ENCODE results near the gene RBMS3.
"Not testable (repeated sequence)": the region's sequence is repeated elsewhere in the genome, so short reads cannot be mapped to it uniquely, and the experiment has no call there.

RBMS3 gene

DNA sequence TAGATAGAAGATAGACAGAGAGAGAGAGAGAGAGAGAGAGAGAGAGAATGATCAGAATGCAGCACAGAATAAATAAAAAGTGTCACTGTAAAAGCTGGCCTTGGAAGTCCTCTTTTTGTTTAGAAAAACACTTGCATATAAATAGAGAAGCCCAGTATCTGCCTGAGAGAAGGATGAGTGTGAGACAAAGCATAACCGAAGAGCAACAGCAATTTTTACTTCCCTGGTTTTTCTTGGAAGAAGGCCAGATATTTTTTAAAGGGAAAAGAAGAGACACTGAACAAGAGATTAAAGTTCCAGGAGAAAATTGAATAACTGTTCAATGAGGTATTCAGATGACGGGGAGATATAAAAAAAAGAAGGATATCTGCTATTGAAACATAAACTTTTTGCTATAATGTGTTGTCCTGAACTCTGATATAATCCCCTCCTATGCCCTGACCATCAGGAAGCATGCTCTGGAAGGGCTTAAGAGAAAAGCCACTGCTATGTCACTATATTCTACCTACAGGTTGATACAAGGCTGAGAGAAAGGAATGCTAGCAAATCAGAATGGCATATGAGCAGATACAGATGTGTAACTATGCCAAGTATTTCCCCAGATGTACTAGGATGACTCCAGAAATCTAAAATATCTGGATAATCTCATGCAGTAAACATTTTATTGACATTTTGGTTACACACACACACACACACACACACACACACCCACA, 358.9 kb downstream of the RBMS3 start:
- no peak for FAIRE-seq

DNA sequence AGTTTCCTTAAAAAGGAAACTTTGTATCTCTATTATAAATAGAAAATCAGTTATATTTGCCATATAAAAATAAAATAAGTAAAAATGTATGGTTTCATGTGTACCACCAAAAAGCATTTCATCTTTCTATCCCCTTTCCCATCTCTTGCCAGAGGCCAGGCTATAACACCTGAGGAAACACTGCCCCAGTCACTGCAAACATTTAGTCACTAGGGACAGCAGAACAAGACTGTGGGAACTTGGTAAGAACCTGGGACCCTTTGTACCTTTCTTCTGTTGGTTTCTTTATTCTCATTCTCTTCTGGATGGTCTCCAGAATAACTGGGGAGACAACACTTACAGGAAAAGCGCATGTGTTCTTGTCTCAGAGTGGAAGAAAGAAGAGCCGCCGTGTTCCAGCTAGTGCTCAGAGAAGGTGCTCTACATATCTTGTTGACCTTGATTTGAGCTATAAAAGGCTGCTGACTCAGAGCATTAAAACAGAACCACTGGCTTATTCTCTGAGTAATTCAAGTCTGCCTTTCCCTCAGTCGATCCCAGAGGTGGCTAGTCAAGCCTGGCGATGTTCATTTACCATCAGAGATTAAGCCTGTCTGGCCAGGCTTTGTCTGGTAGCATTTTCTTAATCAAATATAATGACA, 361.6 kb downstream of the RBMS3 start:
- FAIRE-seq = no peak

DNA sequence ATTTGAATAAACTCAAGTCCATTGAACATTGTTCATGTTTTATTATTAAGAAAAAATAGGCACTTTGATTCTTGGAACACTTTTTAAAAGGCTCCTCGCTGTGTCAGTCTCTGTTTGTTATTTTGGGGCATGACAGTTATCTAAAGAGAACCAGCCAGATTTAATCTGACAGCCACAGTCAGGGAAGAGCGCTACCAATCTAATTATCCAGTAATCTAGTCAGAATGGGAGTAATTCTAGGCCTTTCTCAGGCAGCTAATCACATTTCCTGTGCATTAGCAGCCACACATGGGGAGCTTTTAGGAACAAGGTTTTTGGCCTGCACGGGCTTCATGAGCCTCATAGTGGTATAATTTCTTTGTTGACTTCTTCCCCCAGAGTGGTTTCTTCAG, 362.2 kb downstream of the RBMS3 start:
- no peak for FAIRE-seq

DNA sequence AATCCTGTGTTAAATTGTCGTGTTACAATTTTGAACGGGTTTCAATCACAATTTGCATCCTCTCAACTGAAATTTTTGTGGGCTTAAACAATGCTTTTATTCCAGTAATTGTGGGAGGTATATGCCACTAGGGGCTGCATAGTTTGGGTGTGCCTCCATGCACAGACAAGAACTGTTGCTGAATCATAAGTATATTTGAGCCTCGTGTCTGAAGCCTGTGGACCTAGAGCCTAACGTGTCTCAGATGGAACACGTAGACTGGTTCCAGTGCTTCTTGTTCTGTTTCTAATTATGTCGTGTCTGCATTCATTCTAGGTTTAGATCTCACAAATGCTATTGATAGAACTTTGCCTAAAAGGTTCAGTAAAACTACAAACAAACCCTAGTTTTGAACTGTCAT, 363.4 kb downstream of the RBMS3 start:
- no peak for FAIRE-seq

DNA sequence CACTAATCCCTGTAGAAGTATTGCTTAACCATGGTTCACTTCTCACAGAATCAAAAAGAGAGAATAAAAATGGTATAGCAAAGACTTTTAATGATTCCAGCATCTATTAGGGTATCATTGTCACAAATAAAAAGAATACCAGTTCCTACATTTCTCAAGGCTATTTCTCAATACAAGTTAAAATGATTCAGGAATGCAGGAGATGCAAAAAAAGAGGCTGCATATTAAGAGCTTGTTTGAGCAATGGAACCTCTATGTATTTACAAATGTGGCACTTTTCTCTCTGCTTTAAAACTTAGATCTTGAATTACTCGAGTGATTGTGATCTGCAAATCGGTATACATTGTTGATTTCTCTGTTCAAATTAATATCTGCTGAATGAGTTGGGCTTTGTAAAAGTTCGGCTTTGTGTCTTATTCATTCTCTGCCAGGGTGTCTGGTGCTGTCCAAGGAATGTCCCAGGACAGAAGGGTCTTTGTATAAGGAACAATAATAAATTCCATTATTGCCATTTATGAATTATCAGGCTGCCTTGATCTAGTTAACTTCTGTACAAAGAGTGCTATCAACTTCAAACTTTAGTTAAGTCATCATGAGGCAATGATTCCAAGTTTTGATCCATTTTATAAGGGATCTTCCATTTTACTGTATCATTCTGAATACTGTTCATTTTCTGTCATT, 364.2 kb downstream of the RBMS3 start:
- FAIRE-seq = no peak

DNA sequence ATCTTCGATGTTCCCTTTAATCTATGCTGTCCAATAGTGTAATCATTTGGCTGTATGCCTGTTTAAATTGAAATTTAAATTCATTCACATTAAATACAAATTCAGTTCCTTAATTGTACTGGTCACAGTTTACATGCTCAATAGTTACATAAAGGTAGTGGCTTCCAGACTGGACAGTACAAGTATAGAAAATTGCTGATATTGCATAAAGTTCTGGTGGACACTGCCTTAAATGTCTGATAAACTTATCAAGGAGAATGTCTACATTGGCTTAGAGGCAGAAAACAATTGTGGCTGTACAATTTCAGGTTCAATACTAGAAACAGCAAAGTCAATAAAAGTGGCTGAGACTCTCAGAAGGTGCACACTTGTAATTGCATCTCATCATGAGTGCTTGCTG, 365.2 kb downstream of the RBMS3 start:
- no peak for FAIRE-seq

DNA sequence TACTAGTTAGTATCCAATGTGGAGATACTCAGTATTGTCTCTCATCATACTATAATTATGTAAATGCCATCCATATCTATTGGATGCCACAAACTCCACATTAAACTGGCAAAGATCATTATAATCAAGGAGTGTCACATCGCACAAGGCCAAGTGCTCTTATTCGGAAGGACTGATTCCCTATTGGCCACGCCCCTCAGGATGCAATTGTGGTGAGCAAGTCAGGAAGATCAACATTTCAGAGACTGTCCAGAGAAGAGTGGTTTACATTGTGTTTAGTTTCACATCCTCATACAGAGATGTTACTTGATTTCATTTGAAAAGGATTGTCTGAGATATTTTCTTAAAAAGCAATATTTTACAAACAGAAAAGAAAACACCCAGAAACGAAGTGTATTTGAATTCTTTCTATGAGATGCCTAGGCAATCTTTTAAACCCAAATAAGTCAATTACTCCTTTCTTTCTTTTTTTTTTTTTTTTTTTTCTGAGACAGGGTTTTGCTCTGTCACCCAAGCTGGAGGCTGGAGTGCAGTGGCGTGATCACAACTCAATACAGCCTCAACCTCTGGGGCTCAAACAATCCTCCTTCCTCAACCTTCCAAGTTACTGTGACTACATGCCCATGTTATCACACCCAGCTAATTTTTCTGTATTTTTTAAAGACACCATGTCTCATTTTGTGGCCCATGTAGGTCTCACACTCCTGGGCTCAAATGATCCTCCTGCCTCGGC, 369.1 kb downstream of the RBMS3 start:
- no peak for FAIRE-seq

DNA sequence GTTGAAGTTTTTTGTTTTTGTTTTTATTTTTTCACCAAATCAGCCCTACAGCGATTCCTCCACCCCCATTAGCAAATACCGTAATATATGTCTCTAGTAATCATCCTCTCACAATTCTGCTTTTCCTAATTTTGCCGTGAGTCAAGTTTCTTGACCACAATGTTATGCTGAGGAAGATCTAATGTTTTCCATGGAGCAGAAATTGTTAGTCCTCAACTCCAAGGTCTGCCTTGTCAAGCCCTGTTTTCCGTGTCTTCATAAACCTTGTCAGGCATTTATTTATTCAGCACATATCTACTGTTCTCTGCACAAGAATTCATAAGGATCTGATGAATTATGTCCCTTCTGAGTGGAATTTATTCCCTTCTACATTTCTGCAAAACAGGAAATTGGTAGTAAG, 372.8 kb downstream of the RBMS3 start:
- FAIRE-seq = no peak

DNA sequence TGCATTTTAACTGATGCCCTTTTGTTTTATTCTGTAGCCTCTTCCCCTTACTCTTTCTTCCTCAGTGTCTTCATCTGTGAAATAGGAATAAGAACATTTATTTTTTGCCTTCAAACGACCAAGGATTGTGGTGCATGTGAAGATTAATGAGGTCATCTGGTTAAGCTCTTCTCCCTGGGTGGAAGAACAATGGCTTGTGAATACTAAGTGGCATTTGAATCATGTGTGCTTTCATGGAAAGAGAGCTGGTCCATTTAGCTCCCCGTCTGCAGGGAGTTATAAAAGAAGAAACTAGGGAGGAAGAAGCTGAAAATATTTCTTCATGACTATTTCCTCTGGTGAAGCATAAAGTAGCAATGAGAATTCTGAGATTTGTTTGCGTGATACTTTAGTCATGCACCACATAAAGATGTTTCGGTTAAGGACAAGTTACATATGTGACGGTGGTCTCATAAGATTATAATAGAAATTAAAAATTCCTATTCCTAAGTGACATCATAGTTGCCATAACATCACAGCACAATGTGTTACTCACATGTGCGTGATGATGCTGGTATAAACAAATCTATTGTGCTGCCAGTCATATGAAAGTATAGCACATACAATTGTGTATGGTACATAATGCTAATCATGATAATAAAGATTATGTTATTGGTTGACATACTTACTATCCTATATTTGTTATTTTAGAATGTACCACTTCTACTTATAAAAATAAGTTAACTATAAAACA, 374.3 kb downstream of the RBMS3 start:
- no peak for FAIRE-seq

DNA sequence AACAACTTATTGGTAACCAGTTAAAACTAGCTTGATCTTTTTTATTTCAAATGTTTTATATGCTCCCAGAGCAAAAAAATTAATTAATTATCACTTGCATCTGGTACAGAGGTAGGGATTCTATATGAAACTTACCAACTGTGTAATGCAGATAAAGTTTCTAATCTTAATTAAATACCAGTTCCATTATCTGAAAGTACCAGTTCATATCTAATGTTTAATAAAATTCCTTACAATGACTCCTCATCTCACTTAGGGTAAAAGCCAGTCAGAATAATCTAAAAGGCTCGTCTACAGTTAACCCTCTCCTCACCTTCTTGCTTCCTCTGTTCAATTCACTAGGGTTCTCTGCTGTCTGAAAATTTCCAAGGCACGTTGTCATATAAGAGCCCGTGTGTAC, 384.8 kb downstream of the RBMS3 start:
- FAIRE-seq = peak; percentile 17

DNA sequence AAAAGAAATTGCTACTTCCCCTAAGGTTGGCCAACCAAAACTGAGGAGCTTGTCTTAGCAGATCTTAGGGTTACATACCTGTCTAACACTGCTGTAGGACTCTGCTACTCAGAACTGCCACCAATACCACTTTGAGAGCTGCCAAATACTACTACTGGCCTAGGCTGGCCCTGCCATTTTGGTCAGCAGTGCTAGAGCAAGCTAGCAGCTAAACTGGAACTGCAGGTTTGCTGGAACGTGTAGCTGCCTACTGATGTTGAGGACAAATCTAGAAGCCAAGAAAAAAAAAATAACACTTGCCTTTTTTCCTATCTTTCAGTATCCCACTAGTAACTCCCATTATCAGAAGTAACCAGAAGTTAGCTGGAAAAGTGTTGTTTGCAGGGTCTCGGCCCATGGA, 387.4 kb downstream of the RBMS3 start:
- no peak for FAIRE-seq

DNA sequence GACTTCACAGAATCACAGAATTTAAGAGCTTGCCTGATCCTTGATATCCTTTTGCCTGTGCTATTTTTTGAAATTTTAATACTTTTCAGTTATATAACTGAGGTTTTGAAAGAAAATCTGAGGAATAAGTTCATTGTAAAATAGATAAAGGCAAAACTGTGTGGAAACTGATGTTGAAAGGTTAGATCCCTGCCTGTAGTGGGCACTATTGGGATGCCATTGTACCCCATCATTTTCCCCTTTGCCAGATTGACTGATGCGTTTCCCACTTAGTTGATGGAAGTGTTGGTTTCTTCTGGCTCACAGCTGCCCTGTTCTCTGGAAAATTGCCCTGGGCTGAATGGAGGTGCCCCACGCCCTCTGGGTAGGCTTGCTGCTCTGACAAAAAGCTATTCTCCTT, 387.9 kb downstream of the RBMS3 start:
- no peak for FAIRE-seq

DNA sequence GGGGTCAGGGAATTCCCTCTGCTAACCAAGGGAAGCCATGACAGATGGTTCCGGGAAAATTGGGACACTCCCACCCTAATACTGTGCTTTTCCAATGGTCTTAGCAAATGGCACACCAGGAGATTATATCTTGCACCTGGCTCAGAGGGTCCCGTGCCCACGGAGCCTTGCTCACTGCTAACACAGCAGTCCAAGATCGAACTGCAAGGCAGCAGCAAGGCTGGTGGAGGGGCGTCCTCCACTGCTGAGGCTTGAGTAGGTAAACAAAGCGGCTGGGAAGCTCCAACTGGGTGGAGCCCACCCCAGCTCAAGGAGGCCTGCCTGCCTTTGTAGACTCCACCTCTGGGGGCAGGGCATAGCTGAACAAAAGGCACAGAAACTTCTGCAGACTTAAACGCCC, 389.6 kb downstream of the RBMS3 start:
- FAIRE-seq = not testable (repeated sequence)

DNA sequence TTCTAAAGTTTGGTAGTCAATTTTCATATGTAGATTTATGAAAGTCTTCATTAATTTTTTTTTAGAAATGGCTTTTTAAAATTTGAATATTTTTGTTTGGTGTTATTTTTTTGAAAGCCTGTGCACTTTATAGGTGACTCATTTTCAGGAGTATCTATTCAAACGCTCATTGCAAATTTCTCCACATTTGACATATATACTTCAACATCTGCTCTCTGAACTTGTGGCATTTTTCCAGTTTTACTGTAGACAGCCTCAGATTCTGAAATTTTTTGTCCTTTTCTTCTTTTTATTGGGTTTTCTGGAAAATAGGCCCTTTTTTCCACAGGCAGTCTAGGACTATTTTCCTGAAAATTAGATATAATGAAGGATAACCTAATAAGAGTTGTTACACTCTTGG, 396.6 kb downstream of the RBMS3 start:
- no peak for FAIRE-seq

DNA sequence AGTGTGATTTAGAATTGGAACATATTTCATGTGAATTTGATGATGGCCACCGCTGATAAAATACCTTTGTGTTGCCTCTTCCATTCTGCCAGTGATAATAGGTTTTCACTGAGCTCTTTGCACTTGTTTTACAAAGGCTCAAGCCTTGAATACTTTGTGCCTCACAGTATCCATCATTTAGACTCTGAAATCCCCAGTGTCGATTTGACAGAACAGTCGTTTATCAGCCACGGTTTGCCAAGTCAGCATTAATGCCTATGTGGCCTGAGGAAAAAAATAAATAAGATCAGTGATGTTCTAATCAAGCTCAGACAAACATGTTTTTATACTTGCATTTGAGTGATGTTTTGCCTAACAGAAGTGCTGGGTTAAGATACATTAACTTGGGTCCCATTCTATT, 399.1 kb downstream of the RBMS3 start:
- no peak for FAIRE-seq

DNA sequence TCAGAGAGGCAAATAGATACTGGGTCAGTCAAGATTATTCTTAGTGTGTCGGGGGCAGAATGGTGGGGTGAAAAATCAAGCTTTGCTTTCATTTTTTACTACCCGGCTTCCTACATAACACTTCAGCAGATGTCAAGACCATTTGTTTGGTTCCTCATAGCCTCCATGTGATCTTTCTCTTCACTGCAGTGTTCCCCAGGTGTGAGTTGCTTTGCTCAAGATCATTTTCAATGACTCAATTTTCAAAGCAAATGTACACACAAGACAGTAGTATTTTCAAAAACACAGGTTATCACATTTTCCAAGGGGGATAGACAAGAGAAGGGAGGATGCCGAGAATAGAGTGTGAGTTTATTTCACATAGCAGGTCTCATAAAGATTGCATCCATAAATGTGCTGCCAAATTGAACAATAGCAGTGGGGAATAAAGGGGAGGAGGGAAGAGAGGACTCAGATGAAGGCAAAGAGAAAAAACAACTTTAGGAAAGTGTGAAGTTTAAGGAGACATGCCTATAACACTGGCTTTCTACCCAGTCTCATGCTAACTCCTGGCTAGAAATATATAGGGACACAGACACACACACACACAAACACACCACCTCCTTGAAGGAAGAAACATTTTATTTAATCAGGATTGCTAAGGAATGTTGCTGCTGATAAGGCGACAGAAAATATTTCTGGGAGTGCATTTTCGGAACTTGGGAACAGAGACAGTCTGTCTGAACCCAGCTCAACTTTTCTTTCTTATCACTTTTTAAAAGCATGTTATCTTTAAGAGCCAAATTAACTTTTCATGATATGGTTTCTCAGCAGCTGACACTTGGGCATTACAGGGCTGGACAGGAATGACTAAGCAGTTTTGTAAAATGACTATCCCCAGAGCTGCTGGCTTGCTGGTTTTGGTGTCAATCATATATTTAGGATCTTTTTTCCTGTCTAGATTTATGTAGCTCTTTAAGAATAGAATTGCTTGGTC, 402.4 kb downstream of the RBMS3 start:
- FAIRE-seq = no peak

DNA sequence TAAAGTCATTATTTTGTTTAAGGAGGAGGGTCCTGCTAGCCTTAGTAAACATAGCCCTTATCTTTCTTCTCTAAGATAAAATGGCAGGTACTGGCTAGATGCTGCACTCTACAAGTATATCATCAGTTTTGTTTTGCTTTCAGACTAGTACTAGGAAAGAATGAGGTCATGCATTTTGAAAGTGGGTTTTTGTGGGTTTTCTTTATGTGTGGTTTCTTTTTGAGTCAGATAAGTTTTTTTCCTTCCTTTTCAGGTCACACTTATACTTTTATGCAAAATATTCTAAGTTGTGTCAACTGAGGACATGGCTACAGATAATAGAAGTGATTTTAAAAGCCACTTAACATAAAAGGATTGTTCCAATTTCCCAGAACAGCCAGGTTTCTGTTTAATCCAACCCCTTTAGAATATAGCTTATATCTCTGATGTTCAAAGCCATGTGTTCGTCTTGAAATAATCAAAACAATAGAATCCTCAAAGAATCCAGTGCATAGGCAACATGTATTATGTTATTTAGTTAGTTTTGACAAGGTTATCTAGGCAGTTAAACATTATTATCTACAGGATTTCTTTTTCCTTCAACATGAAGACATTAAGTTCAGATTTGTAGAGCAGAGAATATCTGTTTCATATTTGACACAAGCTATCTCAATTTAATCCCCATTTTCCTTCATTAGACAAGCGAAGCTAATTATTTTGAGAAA, 406.2 kb downstream of the RBMS3 start:
- no peak for FAIRE-seq

DNA sequence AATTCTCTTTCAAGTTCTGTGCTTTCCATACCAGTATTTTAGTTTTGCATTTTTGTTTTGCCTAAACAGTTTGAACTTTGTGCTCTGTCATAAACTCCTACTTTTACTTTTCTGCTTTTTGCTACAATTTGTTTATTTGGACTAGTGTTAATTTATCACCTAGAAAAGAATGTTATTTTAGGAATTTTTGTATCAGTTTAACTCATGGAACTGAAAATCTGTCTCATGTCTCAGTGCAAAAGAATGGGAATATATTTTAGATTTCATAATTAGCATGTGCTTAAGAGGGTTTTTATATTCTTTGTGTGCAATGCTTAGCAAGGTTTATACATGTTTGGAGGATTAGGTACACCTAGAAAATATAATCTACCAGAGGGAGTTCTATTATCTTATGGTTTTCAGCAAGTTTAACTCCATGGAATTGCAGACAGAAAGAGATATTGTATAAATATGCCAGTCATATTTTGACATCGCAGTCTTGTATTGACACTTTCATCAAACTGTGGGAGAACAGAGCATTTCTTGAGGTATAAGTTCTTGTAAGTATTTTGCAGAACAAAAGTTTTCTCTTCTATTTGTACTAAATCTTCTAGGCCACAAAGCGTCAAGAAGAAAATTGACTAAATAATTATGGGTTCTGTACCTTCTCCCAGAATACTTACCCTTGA, 409.9 kb downstream of the RBMS3 start:
- peak; percentile 50 for FAIRE-seq

DNA sequence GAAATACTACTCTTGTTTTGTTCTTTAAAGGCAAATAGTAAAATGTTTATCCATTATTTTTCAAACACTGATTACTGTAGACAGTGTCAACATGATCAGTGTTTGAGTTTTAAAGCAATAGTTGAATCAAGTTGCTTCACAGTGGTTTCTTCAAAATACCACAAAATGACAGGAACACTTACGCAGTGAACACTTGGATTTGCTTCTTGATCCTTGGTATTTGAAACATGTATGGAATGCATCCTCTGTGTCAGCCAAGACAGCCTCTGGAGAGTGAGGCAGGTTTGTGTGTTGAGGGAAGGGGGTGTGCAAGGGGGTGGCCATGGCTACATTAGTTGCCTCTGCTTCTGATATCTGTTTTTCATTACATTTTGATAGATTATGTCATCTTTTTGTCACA, 413.0 kb downstream of the RBMS3 start:
- peak; percentile 97 for FAIRE-seq

DNA sequence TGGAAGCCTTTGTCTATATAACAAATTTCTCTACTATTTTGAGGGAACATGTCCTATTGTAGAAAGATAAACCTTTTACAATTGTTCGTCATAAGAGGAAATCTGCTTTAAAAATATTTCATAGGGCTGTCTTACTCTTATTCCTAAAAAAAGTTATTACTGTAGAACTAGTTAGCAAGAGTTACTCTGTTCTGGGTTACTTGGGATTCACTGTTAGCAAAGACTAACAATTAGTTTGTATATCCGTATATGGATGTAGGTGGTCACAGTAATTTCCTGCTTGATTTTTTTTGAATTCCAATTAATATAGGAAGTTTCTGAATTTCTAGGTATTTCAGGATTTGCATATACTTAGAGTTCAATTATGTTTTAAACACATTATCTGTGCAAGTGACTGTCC, 413.5 kb downstream of the RBMS3 start:
- FAIRE-seq = no peak

All from G401.6 (cell line).